GM13977 (cell line): ENCODE results near the gene APOB.

Source experiments
- DNase-seq: peaks from one replicate; pipeline ENCODE4 v3.0.0; 2012; ENCODE audit warnings: low spot score
- in situ Hi-C: fragments of 300-500 bp; cut with MboI; formaldehyde crosslinking; loops from one replicate; pipeline ENCODE4 v1.12.0; 2022; ENCODE audit warnings: low sequenced_read_pairs, low pct_unique_long_range_greater_than_20kb, mixed read lengths, inconsistent platforms; ENCODE audit not compliant: unreplicated experiment
- TF ChIP-seq, protein P1 (sequence below): IDR thresholded peaks from 2 replicates; pipeline ENCODE4 v1.5.1; 2012; ENCODE audit warnings: mild to moderate bottlenecking, control low read depth; ENCODE audit not compliant: insufficient read depth; ENCODE audit errors: extremely low read depth, missing control alignments

APOB gene

DNA sequence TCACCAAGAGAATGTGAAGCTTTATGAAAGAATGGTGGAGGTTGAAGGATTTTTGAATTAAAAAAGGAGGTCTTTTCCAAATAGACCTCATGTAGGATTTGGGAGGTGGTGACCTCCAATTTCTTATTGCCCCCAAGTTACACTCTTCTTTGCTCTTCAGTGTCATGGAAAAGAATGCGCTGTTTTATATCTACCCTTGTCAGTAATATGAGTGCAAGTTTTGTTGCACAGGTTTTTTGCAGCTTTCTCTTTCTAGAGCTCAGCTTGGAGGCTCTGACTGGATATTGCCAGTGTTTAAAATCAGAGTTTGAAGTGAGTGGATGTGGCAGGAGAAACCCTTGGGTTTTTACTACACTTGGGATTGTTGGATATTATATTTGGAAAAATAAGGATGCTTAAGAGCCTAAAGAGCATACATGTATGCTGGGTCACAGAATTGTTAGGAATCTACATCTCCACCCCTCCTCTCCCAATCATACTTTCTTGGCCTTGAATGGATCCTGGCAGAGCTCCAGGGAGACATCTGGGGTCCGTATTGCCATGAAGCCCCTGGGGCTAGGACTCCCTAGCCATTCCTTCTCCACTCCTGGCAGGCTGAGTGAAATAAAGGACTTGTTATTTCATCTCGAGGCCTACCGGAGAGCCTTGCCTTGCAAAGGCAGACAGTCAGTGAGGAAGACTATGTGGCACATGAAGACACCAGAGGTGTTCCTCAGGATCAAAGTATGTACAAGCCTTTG lies 43.8 kb downstream of the APOB start:
- in situ Hi-C loops = no loop called here
- no peak for DNase-seq
- TF ChIP-seq, protein P1, sequence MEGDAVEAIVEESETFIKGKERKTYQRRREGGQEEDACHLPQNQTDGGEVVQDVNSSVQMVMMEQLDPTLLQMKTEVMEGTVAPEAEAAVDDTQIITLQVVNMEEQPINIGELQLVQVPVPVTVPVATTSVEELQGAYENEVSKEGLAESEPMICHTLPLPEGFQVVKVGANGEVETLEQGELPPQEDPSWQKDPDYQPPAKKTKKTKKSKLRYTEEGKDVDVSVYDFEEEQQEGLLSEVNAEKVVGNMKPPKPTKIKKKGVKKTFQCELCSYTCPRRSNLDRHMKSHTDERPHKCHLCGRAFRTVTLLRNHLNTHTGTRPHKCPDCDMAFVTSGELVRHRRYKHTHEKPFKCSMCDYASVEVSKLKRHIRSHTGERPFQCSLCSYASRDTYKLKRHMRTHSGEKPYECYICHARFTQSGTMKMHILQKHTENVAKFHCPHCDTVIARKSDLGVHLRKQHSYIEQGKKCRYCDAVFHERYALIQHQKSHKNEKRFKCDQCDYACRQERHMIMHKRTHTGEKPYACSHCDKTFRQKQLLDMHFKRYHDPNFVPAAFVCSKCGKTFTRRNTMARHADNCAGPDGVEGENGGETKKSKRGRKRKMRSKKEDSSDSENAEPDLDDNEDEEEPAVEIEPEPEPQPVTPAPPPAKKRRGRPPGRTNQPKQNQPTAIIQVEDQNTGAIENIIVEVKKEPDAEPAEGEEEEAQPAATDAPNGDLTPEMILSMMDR = no peak

DNA sequence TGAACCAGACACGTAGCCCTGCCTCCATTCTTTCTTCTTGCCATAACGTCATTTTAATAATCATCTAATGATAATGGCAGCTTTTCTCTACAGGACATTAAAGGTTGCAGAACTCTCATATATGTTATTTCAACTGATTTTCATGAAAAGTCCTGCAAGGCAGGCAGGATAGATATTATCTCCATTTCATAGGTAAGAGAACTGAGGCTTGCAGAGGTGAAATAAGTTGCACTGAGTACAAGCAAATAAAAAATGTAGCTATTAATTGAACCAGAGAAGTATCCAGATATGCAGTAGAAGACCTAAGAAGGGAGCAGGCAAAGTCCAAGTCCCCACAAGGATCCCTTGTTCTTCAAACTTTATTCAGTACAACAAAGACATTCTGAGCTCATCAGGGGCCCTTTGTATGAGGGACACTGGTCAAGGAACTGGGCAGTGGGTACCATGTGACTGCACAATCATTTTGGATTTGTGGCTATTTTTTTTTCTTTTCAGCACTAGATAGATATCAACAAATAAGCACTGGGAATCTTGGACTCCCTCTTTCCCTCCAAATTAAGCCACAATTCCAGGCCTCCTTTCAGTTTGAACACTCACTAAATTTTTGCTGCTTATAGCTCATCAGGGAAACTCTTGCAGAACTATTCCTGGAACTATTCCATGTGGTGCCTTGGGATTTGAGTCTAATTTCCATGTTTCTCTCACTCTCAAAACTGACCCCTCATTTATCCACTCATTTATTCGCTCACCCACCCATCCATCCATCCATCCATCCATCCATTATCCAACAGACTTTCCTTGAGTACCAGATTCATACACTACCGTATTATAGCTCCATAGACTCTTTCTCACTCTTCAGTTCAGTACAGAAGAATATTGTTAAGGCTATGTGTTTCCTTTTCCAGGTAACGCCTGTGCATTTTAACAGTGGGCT lies 44.6 kb downstream of the APOB start:
- DNase-seq = no peak
- in situ Hi-C loops = no loop called here
- TF ChIP-seq, protein P1 = no peak

DNA sequence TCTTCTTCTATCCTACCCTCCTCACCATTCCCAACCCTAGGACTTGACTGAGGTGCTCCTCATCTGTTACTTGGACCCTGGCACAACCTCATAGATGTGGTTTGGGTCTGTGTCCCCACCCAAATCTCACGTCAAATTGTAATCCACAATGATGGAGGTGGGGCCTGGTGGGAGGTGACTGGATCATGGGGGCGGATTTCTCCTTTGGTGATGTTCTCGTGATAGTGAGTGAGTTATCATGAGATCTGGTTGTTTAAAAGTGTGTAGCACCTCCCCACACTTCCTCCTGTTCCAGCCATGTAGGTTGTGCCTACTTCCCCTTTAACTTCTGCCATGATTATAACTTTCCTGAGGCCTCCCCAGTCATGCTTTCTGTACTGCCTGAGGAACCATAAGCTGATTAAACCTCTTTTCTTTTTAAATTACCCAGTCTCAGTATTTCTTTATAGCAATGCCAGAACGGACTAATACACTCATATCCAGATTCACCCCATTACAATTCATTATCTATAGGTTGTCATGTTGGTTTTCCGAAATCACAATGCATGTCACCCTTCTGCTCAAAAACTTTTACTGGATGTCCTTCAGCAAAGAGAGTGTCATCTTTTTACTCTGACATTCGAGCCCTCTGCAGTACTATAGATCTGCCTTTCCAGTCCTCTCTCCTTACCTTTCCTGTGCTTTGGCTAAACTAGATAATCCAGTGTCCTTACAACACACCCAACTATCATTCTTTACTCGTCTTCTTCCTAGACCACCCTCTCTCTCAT lies 45.7 kb downstream of the APOB start:
- DNase-seq = no peak
- in situ Hi-C loops = no loop called here
- TF ChIP-seq, protein P1 = no peak

DNA sequence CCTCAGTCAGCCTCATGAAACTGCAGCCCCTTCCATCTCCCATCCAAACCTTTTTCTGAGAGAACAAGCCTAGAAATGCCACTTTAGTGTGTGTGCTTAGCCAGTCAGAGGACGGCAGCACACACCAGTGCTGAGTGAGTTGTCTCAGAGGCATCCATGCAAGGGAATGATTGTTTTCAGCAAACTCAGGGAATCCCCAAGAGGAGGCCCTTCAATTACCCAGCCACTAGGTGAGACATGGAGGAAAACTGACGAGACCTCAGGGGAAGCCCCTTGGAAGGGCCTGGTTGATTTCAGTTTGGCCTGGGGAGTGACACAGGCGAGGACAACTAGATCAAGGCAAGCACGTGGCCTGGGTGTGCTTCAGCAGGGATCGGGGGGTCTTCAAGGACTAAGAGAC lies 49.7 kb downstream of the APOB start:
- in situ Hi-C loops = no loop called here
- TF ChIP-seq, protein P1 = no peak
- peak; percentile 19 for DNase-seq

DNA sequence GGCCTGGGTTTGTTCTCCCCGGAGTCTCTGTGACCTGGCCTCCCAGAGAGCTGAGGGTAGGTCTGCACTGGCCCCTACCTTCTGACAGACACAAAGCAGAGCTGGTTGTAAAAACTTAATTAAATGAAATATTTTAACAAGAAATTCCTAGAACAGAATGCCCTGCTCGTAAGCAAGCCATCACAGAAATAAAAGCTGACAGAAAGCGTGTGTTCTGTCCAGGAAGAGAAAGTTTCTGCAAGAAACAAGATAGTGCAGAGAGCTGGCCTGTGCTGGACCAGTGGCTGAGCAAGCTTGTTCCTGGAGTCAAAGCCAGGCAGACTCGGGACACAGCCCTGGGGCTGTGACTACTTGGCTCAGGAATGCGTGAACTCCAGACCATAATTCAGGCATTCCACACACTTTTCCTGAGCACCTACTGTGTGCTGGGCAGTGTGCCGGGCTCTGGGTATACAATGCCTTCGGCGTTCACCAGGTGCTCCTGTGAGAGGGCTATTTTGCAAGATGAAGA lies 51.6 kb downstream of the APOB start:
- TF ChIP-seq, protein P1 = no peak
- no peak for DNase-seq
- in situ Hi-C loops = no loop called here
